ENCODE measurements around the gene MSI2. TPM values are rescaled to one million over a fixed set of nuclear protein-coding genes. Genes with fewer than 3 reads are reported as not detected.

The MSI2 gene
- total and polyA plus RNA-seq, 7 donors: 37.6 to 133 (median 87.1) TPM

DNA sequence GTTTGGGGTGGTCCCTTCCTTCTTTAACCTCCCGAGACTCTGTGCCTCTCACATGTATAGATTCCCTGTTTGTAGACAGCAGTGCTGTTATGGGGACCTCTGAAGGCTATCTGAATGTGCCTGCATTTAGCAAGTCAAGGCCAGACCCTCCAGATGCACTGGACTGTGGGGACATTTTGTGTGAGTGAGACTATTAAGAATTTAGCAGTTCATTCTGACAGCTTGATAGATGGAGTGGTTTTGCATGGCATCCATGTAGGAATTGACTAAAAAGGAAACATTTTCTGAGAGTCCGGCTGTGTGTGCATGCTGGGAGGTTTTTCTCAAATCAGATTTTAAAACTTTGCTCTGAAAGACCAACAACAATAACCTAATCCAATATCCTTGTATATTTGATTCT is 226.3 kb downstream of the MSI2 start:
- no peak for DNase-seq
- no peaks in the 10 kb centered on the region for H3K9me3 ChIP-seq
- 84 to 93% (median 88%) methylated on average over 2 of the region's 2 CpGs for WGBS, 3 donors

DNA sequence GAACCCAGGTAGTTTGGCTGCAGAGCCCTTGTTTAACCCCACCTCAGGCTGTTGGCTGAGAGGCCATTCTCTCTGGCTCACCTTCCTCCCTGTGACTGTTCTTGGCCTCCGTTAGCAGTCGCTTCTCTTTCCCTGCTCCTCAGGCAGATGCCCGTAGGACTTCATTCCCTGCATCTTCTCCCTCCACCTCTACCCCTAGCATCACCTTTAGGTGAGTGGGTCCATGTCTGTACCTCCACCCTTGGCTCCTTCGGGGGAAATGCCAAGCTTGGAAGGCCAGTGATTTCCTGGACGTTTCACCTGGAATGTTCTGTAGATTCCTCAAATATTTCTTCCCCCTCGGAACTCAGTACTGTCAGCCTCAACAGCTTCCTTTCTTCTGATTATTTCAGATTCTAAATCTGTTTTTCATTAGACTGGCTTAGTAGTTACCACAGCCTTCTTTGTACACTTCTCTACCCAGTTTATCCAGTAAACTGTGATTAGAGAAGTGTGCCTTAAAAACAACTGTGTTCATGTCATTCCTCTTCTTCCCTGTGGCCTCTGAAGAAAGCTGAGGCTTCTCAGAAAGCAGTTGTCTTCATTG is 227.9 kb downstream of the MSI2 start:
- TF ChIP-seq, protein P1, sequence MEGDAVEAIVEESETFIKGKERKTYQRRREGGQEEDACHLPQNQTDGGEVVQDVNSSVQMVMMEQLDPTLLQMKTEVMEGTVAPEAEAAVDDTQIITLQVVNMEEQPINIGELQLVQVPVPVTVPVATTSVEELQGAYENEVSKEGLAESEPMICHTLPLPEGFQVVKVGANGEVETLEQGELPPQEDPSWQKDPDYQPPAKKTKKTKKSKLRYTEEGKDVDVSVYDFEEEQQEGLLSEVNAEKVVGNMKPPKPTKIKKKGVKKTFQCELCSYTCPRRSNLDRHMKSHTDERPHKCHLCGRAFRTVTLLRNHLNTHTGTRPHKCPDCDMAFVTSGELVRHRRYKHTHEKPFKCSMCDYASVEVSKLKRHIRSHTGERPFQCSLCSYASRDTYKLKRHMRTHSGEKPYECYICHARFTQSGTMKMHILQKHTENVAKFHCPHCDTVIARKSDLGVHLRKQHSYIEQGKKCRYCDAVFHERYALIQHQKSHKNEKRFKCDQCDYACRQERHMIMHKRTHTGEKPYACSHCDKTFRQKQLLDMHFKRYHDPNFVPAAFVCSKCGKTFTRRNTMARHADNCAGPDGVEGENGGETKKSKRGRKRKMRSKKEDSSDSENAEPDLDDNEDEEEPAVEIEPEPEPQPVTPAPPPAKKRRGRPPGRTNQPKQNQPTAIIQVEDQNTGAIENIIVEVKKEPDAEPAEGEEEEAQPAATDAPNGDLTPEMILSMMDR (IDR thresholded peaks at IDR 0.05): no peak
- Histone ChIP-seq H3K27me3 (ENCODE audit: insufficient read depth in 3 of 3, low read length in 2 of 3) (no peaks in the 10 kb centered on the region), H3K9me3 (no peaks in the 10 kb centered on the region), H3K36me3 (ENCODE audit: insufficient read depth in 1 of 2, low read depth in 1 of 2) (no peaks in the 10 kb centered on the region), H3K4me3 (no peak overlapping the region), H3K27ac (no peak overlapping the region), H3K4me1 (peaks cover 64% of the 10 kb centered on the region)
- 65 to 84% (median 71%) methylated on average over 6 of the region's 6 CpGs for WGBS, 3 donors
- intact Hi-C loops (cut with DNase I): no loop called here
- no peak for DNase-seq
- ATAC-seq: no peak

More for the DNA sequence above, 226.3 kb downstream of the MSI2 start:
- Histone ChIP-seq H3K4me1 (peaks cover 59% of the 10 kb centered on the region), H3K4me3 (no peak overlapping the region), H3K36me3 (ENCODE audit: insufficient read depth in 1 of 2, low read depth in 1 of 2) (no peaks in the 10 kb centered on the region), H3K27me3 (ENCODE audit: insufficient read depth in 3 of 3, low read length in 2 of 3) (no peaks in the 10 kb centered on the region), H3K27ac (no peak overlapping the region)
- TF ChIP-seq, protein P1 (IDR thresholded peaks at IDR 0.05): no peak
- intact Hi-C loops (cut with DNase I): no loop called here
- no peak for ATAC-seq

DNA sequence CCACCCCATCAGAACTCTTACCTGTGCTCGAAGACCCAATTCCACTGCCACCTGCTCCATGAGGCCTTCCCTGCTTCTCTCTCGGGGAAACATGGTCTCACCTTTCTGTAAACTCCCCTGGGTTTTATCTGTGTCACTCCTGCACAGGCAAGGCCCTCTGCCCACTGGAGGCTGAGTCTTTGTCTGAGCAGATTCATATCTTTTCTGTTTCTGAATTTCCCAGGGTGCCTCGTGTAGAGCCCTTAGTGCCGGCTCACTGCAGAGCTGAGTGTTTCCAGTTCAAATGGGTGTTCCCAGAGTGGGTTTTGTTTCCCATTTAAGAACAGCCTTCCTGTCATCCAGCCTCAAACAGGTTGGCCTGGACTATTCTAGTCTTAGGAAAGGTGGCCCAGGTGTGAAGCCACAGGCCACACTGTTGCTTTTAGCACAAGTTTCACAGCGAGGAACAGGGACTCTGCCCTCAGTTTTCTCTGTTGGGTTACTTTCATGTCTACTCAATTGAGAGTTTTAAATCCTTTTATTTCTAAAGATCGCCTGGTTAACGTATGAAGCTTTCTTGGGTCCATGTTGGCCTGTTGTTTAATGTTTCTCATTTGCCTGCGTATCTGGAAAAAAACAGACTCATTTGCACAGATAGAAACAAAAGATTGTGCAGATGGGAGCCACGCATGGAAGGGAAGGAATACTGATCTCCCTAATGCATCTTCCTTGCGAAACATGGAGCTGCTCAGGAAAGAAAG is 228.7 kb downstream of the MSI2 start:
- Histone ChIP-seq H3K4me3 (no peak overlapping the region), H3K9me3 (no peaks in the 10 kb centered on the region), H3K36me3 (ENCODE audit: insufficient read depth in 1 of 2, low read depth in 1 of 2) (no peaks in the 10 kb centered on the region), H3K27ac (no peak overlapping the region), H3K27me3 (ENCODE audit: insufficient read depth in 3 of 3, low read length in 2 of 3) (no peaks in the 10 kb centered on the region), H3K4me1 (peaks cover 71% of the 10 kb centered on the region)
- DNase-seq (no peak), ATAC-seq (no peak)
- 95 to 96% (median 95%) methylated on average over 10 of the region's 10 CpGs for WGBS, 3 donors
- TF ChIP-seq, protein P1 (IDR thresholded peaks at IDR 0.05): no peak
- intact Hi-C loops (cut with DNase I): loop anchor here in 1 of 2 donors (5.0 kb wide), 1 partner anchor 243 kb away; no protein-coding TSS in a partner anchor

DNA sequence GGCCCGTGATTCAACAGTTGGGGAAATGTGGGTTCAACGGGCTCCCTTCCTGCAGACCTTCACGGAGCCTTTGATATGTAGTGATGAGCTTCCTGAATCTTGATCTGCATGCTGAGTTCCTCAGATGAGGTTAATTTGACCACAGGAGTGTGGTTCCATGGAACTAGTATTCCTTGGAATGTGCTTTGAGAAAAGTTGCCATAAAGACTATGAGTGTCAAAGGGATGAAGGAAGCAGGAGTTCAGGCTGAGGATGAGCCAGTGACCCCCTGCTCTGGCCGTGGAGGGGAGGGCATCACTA is 229.2 kb downstream of the MSI2 start:
- DNase-seq (no peak), ATAC-seq (no peak)
- intact Hi-C loops (cut with DNase I): loop anchor here in 1 of 2 donors (5.0 kb wide), 1 partner anchor 243 kb away; no protein-coding TSS in a partner anchor
- Histone ChIP-seq H3K9me3 (no peaks in the 10 kb centered on the region), H3K4me3 (no peak overlapping the region), H3K27ac (no peak overlapping the region), H3K4me1 (peaks cover 71% of the 10 kb centered on the region), H3K27me3 (ENCODE audit: insufficient read depth in 3 of 3, low read length in 2 of 3) (no peaks in the 10 kb centered on the region), H3K36me3 (ENCODE audit: insufficient read depth in 1 of 2, low read depth in 1 of 2) (no peaks in the 10 kb centered on the region)
- 88 to 94% (median 91%) methylated on average over 4 of the region's 4 CpGs for WGBS, 3 donors
- TF ChIP-seq, protein P1 (IDR thresholded peaks at IDR 0.05): no peak

Measured in psoas muscle (tissue), 8 donors.